ENCODE data around the gene PACRG. TPM values are rescaled to one million over a fixed set of nuclear protein-coding genes. Genes with fewer than 3 reads are reported as not detected.

The PACRG gene
- total RNA-seq, 1 donor: 1.4 TPM

DNA sequence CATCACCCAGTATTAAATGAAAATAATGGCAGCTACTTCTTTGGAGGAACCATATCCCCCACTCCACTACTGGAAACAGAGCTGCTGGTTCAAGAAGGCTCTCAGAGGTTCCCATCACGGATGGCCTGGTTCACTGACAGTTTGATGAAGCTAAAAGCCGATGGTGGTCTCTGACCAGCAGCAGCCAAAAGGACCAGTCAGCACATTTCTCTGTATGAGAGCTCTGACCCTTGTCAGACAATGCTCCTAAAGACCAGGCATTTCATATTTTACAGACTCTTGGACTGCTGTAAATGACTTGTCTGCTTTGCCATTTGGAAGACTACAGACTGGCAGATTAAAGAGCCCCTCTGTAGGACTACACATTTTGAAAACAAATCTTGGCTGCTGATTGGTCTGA, 16.8 kb upstream of the PACRG start:
- Histone ChIP-seq H3K4me2 (ENCODE audit: insufficient read depth, low read length) (no peak overlapping the region), H4K20me1 (ENCODE audit: insufficient read depth, low read length) (no peaks in the 10 kb centered on the region), H3K36me3 (ENCODE audit: insufficient read depth, low read length) (no peaks in the 10 kb centered on the region), H3K27me3 (ENCODE audit: insufficient read depth, low read length) (no peaks in the 10 kb centered on the region), H3K79me2 (ENCODE audit: insufficient read depth, low read length) (no peaks in the 10 kb centered on the region), H3K4me3 (ENCODE audit: insufficient read depth, low read length) (no peak overlapping the region), H3K27ac (ENCODE audit: low read depth, low read length) (no peak overlapping the region), H2AFZ (ENCODE audit: low read length) (no peak overlapping the region), H3K4me1 (ENCODE audit: insufficient read depth, low read length) (no peaks in the 10 kb centered on the region), H3K9me3 (ENCODE audit: low read depth, low read length) (peaks cover 2% of the 10 kb centered on the region)
- no peak for DNase-seq (ENCODE audit: insufficient read length, low spot score, missing footprints)
- TF ChIP-seq, protein P1, sequence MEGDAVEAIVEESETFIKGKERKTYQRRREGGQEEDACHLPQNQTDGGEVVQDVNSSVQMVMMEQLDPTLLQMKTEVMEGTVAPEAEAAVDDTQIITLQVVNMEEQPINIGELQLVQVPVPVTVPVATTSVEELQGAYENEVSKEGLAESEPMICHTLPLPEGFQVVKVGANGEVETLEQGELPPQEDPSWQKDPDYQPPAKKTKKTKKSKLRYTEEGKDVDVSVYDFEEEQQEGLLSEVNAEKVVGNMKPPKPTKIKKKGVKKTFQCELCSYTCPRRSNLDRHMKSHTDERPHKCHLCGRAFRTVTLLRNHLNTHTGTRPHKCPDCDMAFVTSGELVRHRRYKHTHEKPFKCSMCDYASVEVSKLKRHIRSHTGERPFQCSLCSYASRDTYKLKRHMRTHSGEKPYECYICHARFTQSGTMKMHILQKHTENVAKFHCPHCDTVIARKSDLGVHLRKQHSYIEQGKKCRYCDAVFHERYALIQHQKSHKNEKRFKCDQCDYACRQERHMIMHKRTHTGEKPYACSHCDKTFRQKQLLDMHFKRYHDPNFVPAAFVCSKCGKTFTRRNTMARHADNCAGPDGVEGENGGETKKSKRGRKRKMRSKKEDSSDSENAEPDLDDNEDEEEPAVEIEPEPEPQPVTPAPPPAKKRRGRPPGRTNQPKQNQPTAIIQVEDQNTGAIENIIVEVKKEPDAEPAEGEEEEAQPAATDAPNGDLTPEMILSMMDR (IDR thresholded peaks at IDR 0.05; ENCODE audit: extremely low read depth, low read depth, low read length): no peak

DNA sequence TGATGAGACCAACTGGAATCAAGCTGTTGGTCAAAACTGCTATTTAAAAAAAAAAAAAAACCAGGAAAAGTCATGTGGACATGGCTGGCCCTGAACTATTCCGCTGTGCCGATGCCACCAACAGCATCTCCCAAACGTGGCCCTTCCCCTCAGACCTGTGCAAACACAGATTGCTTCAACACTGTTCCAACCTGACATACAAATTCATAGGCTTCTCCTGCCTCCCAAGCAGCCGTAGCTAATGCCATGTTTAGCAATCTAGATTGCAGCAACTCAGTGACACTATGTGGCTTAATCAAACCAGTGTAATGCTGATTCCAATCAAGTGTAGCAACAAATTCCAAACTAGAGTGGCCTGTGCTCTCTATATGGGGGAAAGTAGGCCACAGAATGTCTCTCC, 16.4 kb upstream of the PACRG start:
- TF ChIP-seq, protein P1 (IDR thresholded peaks at IDR 0.05; ENCODE audit: extremely low read depth, low read depth, low read length): no peak
- Histone ChIP-seq H3K9me3 (ENCODE audit: low read depth, low read length) (peaks cover 2% of the 10 kb centered on the region), H3K4me3 (ENCODE audit: insufficient read depth, low read length) (no peak overlapping the region), H3K79me2 (ENCODE audit: insufficient read depth, low read length) (no peaks in the 10 kb centered on the region), H4K20me1 (ENCODE audit: insufficient read depth, low read length) (no peaks in the 10 kb centered on the region), H3K36me3 (ENCODE audit: insufficient read depth, low read length) (no peaks in the 10 kb centered on the region), H2AFZ (ENCODE audit: low read length) (no peak overlapping the region), H3K27me3 (ENCODE audit: insufficient read depth, low read length) (no peaks in the 10 kb centered on the region), H3K4me2 (ENCODE audit: insufficient read depth, low read length) (no peak overlapping the region), H3K27ac (ENCODE audit: low read depth, low read length) (no peak overlapping the region), H3K4me1 (ENCODE audit: insufficient read depth, low read length) (no peaks in the 10 kb centered on the region)
- no peak for DNase-seq (ENCODE audit: insufficient read length, low spot score, missing footprints)

DNA sequence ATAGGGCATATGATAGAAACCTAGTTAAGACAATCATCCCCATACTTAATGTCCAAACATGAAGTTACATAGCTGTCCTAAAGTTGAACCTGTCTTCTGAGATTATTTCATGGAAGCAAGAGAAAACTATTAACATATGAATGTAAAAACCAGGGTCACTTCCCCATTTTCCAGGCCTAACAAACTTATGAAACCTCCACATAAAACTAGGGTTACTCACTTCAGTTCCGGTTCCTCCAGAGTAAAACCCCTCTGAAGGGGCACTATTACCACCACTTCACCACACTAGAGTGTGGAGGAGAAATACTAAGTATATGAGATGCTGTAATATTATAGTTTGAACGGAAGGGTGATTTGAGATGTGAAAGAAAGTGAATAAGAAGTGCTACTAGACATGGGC, 15.1 kb upstream of the PACRG start:
- Histone ChIP-seq H3K36me3 (ENCODE audit: insufficient read depth, low read length) (no peaks in the 10 kb centered on the region), H3K27ac (ENCODE audit: low read depth, low read length) (no peak overlapping the region), H3K4me3 (ENCODE audit: insufficient read depth, low read length) (no peak overlapping the region), H3K4me1 (ENCODE audit: insufficient read depth, low read length) (no peaks in the 10 kb centered on the region), H4K20me1 (ENCODE audit: insufficient read depth, low read length) (no peaks in the 10 kb centered on the region), H2AFZ (ENCODE audit: low read length) (no peak overlapping the region), H3K4me2 (ENCODE audit: insufficient read depth, low read length) (no peak overlapping the region), H3K9me3 (ENCODE audit: low read depth, low read length) (peaks cover 2% of the 10 kb centered on the region), H3K27me3 (ENCODE audit: insufficient read depth, low read length) (no peaks in the 10 kb centered on the region), H3K79me2 (ENCODE audit: insufficient read depth, low read length) (no peaks in the 10 kb centered on the region)
- TF ChIP-seq, protein P1 (IDR thresholded peaks at IDR 0.05; ENCODE audit: extremely low read depth, low read depth, low read length): no peak
- DNase-seq (ENCODE audit: insufficient read length, low spot score, missing footprints): no peak

DNA sequence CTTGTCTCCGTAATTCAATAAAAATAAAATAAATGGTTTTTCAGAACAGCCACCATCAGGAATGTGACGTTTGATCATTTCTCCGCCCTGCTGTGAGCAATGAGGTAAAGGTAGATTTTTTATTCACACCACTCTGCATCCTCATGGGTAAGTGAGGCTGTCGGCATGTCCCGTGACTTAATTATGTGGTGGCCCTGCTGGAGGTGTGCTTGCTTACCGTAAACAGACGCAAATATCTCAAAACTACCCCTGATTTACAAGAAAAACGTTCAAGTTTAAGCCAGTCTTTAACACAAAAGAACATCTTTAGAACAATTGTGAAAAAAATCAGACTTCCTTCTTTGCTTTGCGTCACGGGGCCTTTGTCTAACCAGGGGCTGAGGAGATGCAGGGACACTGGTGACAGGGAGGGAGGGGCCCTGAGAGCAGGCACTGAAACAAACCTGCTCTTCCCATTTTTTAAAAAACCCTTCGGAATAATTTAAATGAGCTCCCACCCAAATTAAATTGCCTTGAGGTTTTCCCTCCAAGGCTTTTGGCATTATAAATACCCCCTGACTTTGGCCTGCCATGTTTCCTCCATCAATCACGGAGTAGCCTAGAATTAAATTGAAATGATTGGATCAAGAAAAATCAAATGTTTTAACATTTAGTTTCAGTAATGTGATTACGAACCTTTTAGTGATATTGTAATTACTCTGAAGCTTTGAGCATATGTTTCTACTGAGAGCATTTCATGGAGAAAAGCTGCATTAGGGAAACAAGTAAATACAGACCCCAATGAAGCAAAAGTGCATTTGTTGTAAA, 13.6 kb upstream of the PACRG start:
- H4K20me1 ChIP-seq (ENCODE audit: insufficient read depth, low read length): no peaks in the 10 kb centered on the region
- no peak for DNase-seq (ENCODE audit: insufficient read length, low spot score, missing footprints)
- no peaks in the 10 kb centered on the region for H3K4me1 ChIP-seq (ENCODE audit: insufficient read depth, low read length)
- no peaks in the 10 kb centered on the region for H3K79me2 ChIP-seq (ENCODE audit: insufficient read depth, low read length)
- H3K4me3 ChIP-seq (ENCODE audit: insufficient read depth, low read length): no peak overlapping the region
- peaks cover 2% of the 10 kb centered on the region for H3K9me3 ChIP-seq (ENCODE audit: low read depth, low read length)
- no peak overlapping the region for H2AFZ ChIP-seq (ENCODE audit: low read length)
- no peaks in the 10 kb centered on the region for H3K27me3 ChIP-seq (ENCODE audit: insufficient read depth, low read length)
- no peak overlapping the region for H3K27ac ChIP-seq (ENCODE audit: low read depth, low read length)
- no peaks in the 10 kb centered on the region for H3K36me3 ChIP-seq (ENCODE audit: insufficient read depth, low read length)
- H3K4me2 ChIP-seq (ENCODE audit: insufficient read depth, low read length): no peak overlapping the region
- TF ChIP-seq, protein P1 (IDR thresholded peaks at IDR 0.05; ENCODE audit: extremely low read depth, low read depth, low read length): no peak
